Suprapubic skin (tissue), 4 donors: ENCODE measurements around the gene ATP9B.

Experiments used
- EP300 ChIP-seq: sonication (generic); formaldehyde crosslinking; IDR thresholded peaks from one replicate; pipeline ENCODE4 v1.6.1; 2017; ENCODE audit warnings: antibody characterized with exemption
- POLR2A ChIP-seq, 2 donors: fragments of 450-650 bp; IDR thresholded peaks; one replicate each; pipeline ENCODE4 v1.6.1; 2017; ENCODE audit warnings: antibody characterized with exemption in 2 of 2, mild to moderate bottlenecking in 2 of 2, moderate library complexity in 2 of 2
- POLR2AphosphoS5 ChIP-seq, 3 donors: sonication (generic); formaldehyde crosslinking; IDR thresholded peaks; one replicate each; pipeline ENCODE4 v1.6.1; 2017; ENCODE audit warnings: antibody characterized with exemption in 3 of 3
- TF ChIP-seq, protein P1 (sequence below), 2 donors: fragments of 200-600 bp in 1 of 2; fragments of 450-650 bp in 1 of 2; sonication (generic) in 1 of 2; IDR thresholded peaks; one replicate each; pipeline ENCODE4 v1.5.1; 2016 to 2019; ENCODE audit warnings: antibody characterized with exemption in 2 of 2, mild to moderate bottlenecking in 1 of 2, moderate library complexity in 1 of 2

DNA sequence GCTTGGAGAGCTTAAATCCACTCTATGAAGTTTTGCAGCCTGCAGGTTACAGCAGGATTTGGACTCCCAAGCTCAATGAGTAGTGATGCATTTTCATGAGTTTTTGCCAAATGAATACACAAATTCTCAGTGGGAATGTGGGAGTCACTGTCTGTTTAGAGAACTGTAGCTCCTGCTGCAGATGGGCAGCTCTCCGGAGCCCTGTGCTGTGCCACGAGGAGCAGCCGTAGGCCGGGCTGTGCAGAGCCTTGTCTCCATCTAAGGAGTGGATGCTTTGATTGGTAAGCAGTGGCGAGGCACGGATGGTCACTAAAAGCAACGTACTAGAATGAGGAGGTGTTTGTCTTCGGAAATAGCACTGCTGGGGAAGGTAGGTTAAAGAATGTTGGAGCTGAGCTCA is 230.5 kb downstream of the ATP9B start:
- TF ChIP-seq, protein P1, sequence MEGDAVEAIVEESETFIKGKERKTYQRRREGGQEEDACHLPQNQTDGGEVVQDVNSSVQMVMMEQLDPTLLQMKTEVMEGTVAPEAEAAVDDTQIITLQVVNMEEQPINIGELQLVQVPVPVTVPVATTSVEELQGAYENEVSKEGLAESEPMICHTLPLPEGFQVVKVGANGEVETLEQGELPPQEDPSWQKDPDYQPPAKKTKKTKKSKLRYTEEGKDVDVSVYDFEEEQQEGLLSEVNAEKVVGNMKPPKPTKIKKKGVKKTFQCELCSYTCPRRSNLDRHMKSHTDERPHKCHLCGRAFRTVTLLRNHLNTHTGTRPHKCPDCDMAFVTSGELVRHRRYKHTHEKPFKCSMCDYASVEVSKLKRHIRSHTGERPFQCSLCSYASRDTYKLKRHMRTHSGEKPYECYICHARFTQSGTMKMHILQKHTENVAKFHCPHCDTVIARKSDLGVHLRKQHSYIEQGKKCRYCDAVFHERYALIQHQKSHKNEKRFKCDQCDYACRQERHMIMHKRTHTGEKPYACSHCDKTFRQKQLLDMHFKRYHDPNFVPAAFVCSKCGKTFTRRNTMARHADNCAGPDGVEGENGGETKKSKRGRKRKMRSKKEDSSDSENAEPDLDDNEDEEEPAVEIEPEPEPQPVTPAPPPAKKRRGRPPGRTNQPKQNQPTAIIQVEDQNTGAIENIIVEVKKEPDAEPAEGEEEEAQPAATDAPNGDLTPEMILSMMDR (IDR thresholded peaks at IDR 0.05): no peak
- TF ChIP-seq POLR2A (IDR thresholded peaks at IDR 0.05): no peak
- no peak for TF ChIP-seq POLR2AphosphoS5 (IDR thresholded peaks at IDR 0.05)
- no peak for TF ChIP-seq EP300
